LNCAP (cell line): ENCODE results near the gene UCHL3.

Source experiments
- TF ChIP-seq, protein P1 (sequence below): fragments of 450-650 bp; IDR thresholded peaks from 2 replicates; pipeline ENCODE4 v1.5.1; 2017; ENCODE audit warnings: mild to moderate bottlenecking

Gene UCHL3

DNA sequence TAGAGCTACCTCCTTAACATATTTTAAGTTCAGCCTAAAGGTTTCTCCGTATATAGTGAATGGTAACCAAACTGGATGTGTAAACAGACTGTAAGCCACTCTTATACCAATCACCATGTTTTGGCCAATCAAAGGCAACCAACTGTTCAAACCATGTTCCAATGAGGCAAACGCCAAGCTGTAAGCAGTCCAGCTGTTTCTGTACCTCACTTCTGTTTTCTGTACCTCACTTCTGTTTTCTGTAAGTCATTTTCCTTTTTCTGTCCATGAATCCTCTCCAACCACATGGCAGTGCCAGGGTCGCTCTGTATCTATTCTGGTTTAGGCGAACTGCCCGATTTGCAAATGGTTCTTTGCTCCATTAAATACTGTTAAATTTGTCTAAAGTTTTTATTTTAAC, 36.3 kb upstream of the UCHL3 start:
- TF ChIP-seq, protein P1, sequence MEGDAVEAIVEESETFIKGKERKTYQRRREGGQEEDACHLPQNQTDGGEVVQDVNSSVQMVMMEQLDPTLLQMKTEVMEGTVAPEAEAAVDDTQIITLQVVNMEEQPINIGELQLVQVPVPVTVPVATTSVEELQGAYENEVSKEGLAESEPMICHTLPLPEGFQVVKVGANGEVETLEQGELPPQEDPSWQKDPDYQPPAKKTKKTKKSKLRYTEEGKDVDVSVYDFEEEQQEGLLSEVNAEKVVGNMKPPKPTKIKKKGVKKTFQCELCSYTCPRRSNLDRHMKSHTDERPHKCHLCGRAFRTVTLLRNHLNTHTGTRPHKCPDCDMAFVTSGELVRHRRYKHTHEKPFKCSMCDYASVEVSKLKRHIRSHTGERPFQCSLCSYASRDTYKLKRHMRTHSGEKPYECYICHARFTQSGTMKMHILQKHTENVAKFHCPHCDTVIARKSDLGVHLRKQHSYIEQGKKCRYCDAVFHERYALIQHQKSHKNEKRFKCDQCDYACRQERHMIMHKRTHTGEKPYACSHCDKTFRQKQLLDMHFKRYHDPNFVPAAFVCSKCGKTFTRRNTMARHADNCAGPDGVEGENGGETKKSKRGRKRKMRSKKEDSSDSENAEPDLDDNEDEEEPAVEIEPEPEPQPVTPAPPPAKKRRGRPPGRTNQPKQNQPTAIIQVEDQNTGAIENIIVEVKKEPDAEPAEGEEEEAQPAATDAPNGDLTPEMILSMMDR, result no peak

DNA sequence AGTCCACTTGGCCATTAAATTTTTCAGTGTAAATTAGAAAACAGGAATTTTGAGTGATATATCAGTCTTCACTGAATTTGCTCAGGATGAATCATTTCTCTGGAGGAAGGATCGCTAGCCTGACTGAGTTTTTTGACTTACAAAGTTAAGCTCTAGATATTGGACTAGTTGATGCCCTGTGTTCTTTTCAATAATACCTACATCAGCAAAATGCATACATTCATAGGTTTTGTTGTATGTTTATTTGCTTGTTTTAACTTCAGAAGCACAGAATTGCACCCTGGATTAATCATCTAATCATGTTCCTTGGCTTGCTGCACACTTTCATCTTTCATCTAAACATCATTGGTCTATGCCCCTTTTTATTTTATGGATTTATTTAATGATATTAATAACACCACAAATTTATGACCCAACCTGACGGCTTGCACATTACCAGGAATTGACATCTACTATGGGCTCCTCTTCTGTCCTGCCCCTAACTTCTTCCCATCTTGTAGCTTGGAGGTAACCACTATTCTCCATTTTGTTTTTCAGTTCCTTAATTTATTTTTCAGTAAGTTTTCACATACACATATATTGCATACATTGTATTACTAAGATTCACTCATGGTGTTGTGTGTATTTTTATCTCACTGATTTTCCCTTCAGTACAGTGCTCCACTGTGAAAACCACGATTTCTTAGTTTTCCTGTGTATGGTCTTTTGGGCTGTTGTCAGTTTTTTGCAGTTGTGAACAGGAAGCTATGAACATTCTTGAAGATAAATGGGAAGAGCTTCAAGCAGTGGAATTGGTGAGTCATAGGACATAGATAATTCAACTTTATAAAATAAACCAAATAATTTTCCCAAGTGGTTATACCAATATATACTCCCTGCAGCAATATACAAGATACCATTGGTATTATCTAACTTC, 35.3 kb upstream of the UCHL3 start:
- TF ChIP-seq, protein P1, result no peak

DNA sequence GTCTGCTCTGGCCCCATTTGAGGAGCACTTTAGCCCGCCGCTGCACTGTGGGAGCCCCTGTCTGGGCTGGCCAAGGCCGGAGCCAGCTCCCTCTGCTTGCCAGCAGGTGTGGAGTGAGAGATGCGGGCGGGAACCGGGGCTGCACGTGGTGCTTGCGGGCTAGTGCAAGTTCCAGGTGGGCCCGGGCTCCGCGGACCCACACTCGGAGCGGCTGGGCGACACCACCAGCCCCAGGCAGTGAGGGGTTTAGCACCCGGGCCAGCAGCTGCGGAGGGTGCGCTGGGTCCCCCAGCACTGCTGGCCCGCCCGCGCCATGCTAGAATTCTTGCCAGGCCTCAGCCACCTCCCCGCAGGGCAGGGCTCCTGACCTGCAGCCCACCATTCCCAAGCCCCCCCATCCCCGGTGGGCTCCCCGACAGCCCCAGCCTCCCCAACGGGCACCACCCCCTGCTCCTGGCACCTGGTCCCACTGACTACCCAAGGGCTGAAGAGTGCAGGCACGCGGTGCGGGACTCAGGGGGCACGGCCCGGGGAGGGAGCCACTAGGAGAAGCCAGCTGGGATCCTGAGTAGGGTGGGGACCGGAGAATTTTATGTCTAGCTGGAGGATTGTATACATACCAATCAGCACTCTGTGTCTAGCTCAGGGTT, 31.0 kb upstream of the UCHL3 start:
- TF ChIP-seq, protein P1, result no peak

DNA sequence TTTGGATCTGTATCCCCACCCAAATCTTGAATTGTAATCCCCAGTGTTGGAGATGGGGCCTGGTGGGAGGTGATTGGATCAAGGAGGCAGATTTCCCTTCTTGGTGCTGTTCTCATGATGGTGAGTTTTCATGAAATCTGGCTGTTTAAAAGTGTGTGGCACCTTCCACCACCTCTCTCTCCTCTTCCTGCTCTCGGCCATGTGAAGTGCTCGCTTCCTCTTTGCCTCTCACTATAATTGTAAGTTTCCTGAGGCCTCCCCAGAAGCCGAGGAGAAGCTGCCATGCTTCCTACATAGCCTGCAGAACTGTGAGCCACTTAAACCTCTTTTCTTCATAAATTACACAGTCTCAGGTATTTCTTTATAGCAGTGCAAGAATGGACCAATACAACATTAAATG, 27.6 kb upstream of the UCHL3 start:
- TF ChIP-seq, protein P1, result no peak

DNA sequence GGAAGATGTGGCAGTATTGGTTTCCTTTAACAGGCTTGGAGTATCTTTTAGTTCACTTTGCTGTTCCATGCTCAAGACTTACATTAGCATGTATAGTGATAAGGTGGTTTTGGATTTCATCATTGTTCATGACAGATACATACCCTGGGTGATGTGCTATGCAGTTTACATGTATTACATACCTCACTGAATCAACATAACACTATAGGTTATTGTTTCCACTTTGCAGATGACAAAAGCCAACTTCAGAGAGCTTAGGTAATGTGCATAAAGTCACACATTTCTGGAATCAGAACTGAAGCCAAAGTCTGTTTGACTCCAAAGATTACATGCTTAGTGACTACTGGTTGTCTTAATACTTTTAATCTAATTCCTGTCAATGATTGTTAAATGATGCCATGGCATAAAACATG, 19.0 kb upstream of the UCHL3 start:
- TF ChIP-seq, protein P1, result no peak

DNA sequence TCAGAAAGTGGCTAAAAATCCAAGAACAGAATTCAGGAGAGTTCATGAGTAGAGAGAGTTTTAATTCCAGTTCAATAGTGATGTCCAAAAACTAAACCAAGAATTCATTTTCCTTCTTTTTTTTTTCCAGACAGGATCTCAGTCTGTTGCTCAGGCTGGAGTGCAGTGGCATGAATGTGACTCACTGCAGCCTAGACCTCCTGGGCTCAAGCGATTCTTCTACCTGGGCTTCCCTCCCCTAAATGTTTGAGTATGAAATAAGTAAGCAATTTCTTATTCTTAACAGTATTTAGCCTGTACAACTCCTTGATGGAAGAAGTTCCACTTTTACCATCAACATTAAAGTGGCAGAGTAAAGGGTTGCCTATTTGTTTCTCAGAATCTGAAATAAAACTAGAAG, 15.7 kb upstream of the UCHL3 start:
- TF ChIP-seq, protein P1, result no peak

DNA sequence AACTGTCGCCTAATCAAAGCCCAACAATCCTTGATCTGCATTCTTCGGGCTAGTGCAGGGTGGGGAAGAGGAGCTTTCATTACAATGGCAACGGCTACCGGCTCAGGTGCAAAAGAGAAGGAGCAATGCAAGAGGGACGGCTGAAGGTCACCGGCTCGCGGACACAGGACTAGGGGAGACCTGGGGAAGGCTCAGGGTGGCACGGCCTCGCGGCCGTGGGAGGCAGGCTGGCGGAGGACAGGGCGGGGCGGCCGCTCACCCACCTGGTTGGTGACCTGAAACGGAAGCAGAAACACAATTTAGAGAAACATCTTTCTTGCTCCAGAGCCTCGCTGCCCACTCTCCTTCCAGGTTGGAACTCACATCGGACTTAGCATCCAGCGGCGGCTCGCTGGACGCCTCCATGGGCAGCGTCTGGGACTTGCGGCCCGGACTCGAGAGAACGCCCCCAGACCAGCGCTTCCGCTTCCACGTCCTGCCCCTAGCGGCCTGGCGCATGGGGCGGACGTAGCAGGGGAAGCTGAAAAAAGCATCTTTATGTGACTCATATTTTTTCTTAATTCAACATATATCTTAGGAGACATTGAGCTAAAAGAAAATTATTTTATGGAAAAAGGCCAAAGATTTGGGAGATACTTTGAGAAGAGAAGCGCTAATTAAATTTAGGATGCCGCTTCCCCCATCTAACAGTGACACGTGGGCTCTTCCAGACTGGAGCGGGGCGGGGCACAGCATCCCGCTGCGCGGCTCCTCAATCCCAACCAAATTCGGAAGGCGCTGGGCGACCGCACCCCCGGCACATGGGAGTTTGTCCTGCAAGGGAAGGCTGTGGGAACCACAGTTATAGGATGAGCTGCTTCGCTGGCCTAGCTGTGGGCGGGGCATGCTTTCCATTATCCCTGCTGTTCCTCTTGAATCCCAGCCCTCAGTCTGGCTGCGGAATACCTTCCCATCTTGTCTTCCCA, 11.9 kb upstream of the UCHL3 start, which contains the start of gene COMMD6:
Gene COMMD6 (minus strand): TSS at position 441 of the 965 bp plus-strand sequence. CDS start 36 bp downstream, at position 405.
- TF ChIP-seq, protein P1, result no peak
